IMR-90 (cell line): ENCODE measurements around the gene KLK10. TPM values are rescaled to one million over a fixed set of nuclear protein-coding genes. Genes with fewer than 3 reads are reported as not detected.

Experiments used
- ATAC-seq: fragments of 200-7000 bp; cut with Tn5 transposase; 2 replicates; pipeline ENCODE4 v1.9.1; 2020; ENCODE audit warnings: low read depth, mild to moderate bottlenecking, moderate library complexity
- BruUV-seq: library from RNA; stranded (reverse); fragments of 400-500 nt; replicated peaks from 2 replicates; lab custom pipeline; 2021; lab: Mats Ljungman, UMichigan
- CTCF ChIA-PET: fragments of 300-600 bp; formaldehyde crosslinking; extraction: SDS; loops from one replicate; lab custom pipeline; 2021; ENCODE audit warnings: antibody characterized with exemption; lab: Yijun Ruan, JAX
- POLR2A ChIA-PET: fragments of 300-600 bp; sonication (Branson Sonifier 250); formaldehyde crosslinking; loops from one replicate; lab custom pipeline; 2022; ENCODE audit warnings: antibody characterized with exemption; ENCODE audit not compliant: unreplicated experiment; lab: Charles Lee
- DNase-seq: peaks from one replicate; pipeline ENCODE4 v3.0.0; 2013
- H2AFZ ChIP-seq: replicated peaks from 2 replicates; pipeline ENCODE3; 2013; ENCODE audit warnings: low read length, mild to moderate bottlenecking; ENCODE audit not compliant: poor library complexity
- H2AK5ac ChIP-seq: 2 replicates; pipeline ENCODE4 v1.6.1; 2013; ENCODE audit warnings: low read depth, low read length, inconsistent platforms
- H2AK9ac ChIP-seq: replicated peaks from 2 replicates; pipeline ENCODE3; 2013; ENCODE audit warnings: mild to moderate bottlenecking, low read depth, low read length, moderate library complexity; ENCODE audit not compliant: poor library complexity
- H2BK120ac ChIP-seq: 2 replicates; pipeline ENCODE4 v1.6.1; 2013; ENCODE audit warnings: low read depth, low read length, inconsistent platforms
- H2BK15ac ChIP-seq: 3 replicates; pipeline ENCODE4 v1.6.1; 2013; ENCODE audit warnings: low read depth, low read length, inconsistent platforms
- H2BK20ac ChIP-seq: 2 replicates; pipeline ENCODE4 v1.6.1; 2013; ENCODE audit warnings: low read depth, mild to moderate bottlenecking, inconsistent platforms, low read length, moderate library complexity
- H2BK5ac ChIP-seq: 2 replicates; pipeline ENCODE4 v1.6.1; 2013; ENCODE audit warnings: mild to moderate bottlenecking, low read depth, low read length, inconsistent platforms; ENCODE audit not compliant: poor library complexity, severe bottlenecking
- H3K14ac ChIP-seq: replicated peaks from 2 replicates; pipeline ENCODE4 v1.6.1; 2013; ENCODE audit warnings: low read depth, low read length, inconsistent platforms
- H3K18ac ChIP-seq: 2 replicates; pipeline ENCODE4 v1.6.1; 2013; ENCODE audit warnings: low read depth, low read length, control low read depth
- H3K23ac ChIP-seq: 2 replicates; pipeline ENCODE4 v1.6.1; 2013; ENCODE audit warnings: low read depth, low read length, inconsistent platforms
- H3K27ac ChIP-seq: 2 replicates; pipeline ENCODE4 v1.5.1; 2013; ENCODE audit warnings: mild to moderate bottlenecking, control low read depth, low read length; ENCODE audit not compliant: insufficient read depth
- H3K27me3 ChIP-seq: 2 replicates; pipeline ENCODE4 v1.6.1; 2013; ENCODE audit warnings: low read length; ENCODE audit not compliant: control insufficient read depth, insufficient read depth
- H3K36me3 ChIP-seq: 2 replicates; pipeline ENCODE4 v1.6.1; 2013; ENCODE audit warnings: low read length, mixed read lengths; ENCODE audit not compliant: control insufficient read depth, insufficient read depth
- H3K4ac ChIP-seq: 2 replicates; pipeline ENCODE4 v1.6.1; 2013; ENCODE audit warnings: low read depth, low read length, inconsistent platforms
- H3K4me1 ChIP-seq: 2 replicates; pipeline ENCODE4 v1.6.1; 2013; ENCODE audit warnings: low read length, mixed read lengths; ENCODE audit not compliant: control insufficient read depth, insufficient read depth
- H3K4me2 ChIP-seq: 2 replicates; pipeline ENCODE4 v1.6.1; 2013; ENCODE audit warnings: low read depth, mild to moderate bottlenecking, control low read depth, low read length, moderate library complexity
- H3K4me3 ChIP-seq: 2 replicates; pipeline ENCODE4 v1.5.1; 2013; ENCODE audit warnings: low read depth, mild to moderate bottlenecking, control low read depth, low read length, moderate library complexity; ENCODE audit not compliant: insufficient read depth
- H3K56ac ChIP-seq: 2 replicates; pipeline ENCODE4 v1.6.1; 2013; ENCODE audit warnings: low read length, inconsistent platforms; ENCODE audit not compliant: insufficient read depth; ENCODE audit errors: extremely low read depth
- H3K79me1 ChIP-seq, 2 experiments: 2 replicates each; pipeline ENCODE4 v1.6.1; 2013; ENCODE audit warnings: low read length in 2 of 2, inconsistent platforms in 1 of 2, low read depth in 1 of 2
- H3K9ac ChIP-seq: 2 replicates; pipeline ENCODE4 v1.6.1; 2013; ENCODE audit warnings: low read depth, low read length, control low read depth
- H3K9me1 ChIP-seq: 2 replicates; pipeline ENCODE4 v1.6.1; 2013; ENCODE audit warnings: low read length, inconsistent platforms; ENCODE audit not compliant: insufficient read depth
- H3K9me3 ChIP-seq: 2 replicates; pipeline ENCODE4 v1.6.1; 2013; ENCODE audit warnings: low read length; ENCODE audit not compliant: control insufficient read depth, insufficient read depth
- H4K20me1 ChIP-seq: 2 replicates; pipeline ENCODE4 v1.6.1; 2013; ENCODE audit warnings: low read length, inconsistent platforms; ENCODE audit not compliant: insufficient read depth
- H4K5ac ChIP-seq: 2 replicates; pipeline ENCODE4 v1.6.1; 2013; ENCODE audit warnings: mild to moderate bottlenecking, low read depth, low read length, control low read depth
- H4K8ac ChIP-seq, 2 experiments: 2 replicates each; pipeline ENCODE4 v1.6.1; 2013; ENCODE audit warnings: low read depth in 2 of 2, low read length in 2 of 2, control low read depth in 1 of 2, inconsistent platforms in 1 of 2
- H4K91ac ChIP-seq: 2 replicates; pipeline ENCODE4 v1.6.1; 2013; ENCODE audit warnings: low read depth, low read length, inconsistent platforms; ENCODE audit not compliant: insufficient read depth
- BHLHE40 ChIP-seq: fragments of 150-350 bp; IDR thresholded peaks from 2 replicates; pipeline ENCODE4 v1.6.1; 2016; ENCODE audit warnings: mild to moderate bottlenecking, low read depth, low read length
- CEBPB ChIP-seq: IDR thresholded peaks from 2 replicates; pipeline ENCODE4 v1.6.1; 2012; ENCODE audit warnings: low read depth, low read length, improper control_type of control experiment
- CHD1 ChIP-seq: IDR thresholded peaks from 2 replicates; pipeline ENCODE4 v1.6.1; 2012; ENCODE audit warnings: low read depth, low read length, improper control_type of control experiment
- FOS ChIP-seq: fragments of 150-350 bp; IDR thresholded peaks from 2 replicates; pipeline ENCODE4 v1.6.1; 2016; ENCODE audit warnings: low read depth, low read length
- MAFK ChIP-seq: IDR thresholded peaks from 2 replicates; pipeline ENCODE4 v1.6.1; 2012; ENCODE audit warnings: low read depth, low read length, improper control_type of control experiment
- MAZ ChIP-seq: IDR thresholded peaks from 2 replicates; pipeline ENCODE4 v1.6.1; 2012; ENCODE audit warnings: low read depth, mild to moderate bottlenecking, low read length, improper control_type of control experiment, moderate library complexity, borderline replicate concordance
- MXI1 ChIP-seq: IDR thresholded peaks from 2 replicates; pipeline ENCODE4 v1.6.1; 2012; ENCODE audit warnings: low read depth, mild to moderate bottlenecking, low read length, moderate library complexity, borderline replicate concordance
- NFE2L2 ChIP-seq: fragments of 150-350 bp; IDR thresholded peaks from 2 replicates; pipeline ENCODE4 v1.6.1; 2016; ENCODE audit warnings: low read depth, mild to moderate bottlenecking, low read length
- POLR2A ChIP-seq: IDR thresholded peaks from 2 replicates; pipeline ENCODE4 v1.6.1; 2012; ENCODE audit warnings: mild to moderate bottlenecking, low read depth, low read length
- RAD21 ChIP-seq: IDR thresholded peaks from 2 replicates; pipeline ENCODE4 v1.6.1; 2012; ENCODE audit warnings: low read length, improper control_type of control experiment
- RCOR1 ChIP-seq: IDR thresholded peaks from 2 replicates; pipeline ENCODE4 v1.6.1; 2012; ENCODE audit warnings: mild to moderate bottlenecking, low read length, improper control_type of control experiment; ENCODE audit not compliant: insufficient replicate concordance
- RFX5 ChIP-seq: IDR thresholded peaks from 2 replicates; pipeline ENCODE4 v1.8.0; 2012; ENCODE audit warnings: low read depth, mild to moderate bottlenecking, low read length, moderate library complexity
- SMC3 ChIP-seq: fragments of 150-350 bp; IDR thresholded peaks from 2 replicates; pipeline ENCODE4 v1.6.1; 2016; ENCODE audit warnings: low read depth, mild to moderate bottlenecking, antibody characterized with exemption, low read length, moderate library complexity
- USF2 ChIP-seq: fragments of 150-350 bp; IDR thresholded peaks from 2 replicates; pipeline ENCODE4 v1.6.1; 2017; ENCODE audit warnings: mild to moderate bottlenecking, antibody characterized with exemption, low read length, low read depth
- WGBS, 2 experiments: methylation state at CpG; one replicate each; pipeline versions ENCODE4 v1.1.5 to v1.1.7; 2013; ENCODE audit warnings: missing lambda C conversion rate in 2 of 2; ENCODE audit not compliant: insufficient read length in 1 of 2; ENCODE audit errors: extremely low coverage in 2 of 2; 5-methylcytosine and 5-hydroxymethylcytosine counted together
- dilution Hi-C: fragments of 300-500 bp; cut with HindIII; formaldehyde crosslinking; loops from one replicate; pipeline ENCODE4 v1.14.3; 2018; ENCODE audit warnings: low sequenced_read_pairs; ENCODE audit not compliant: unreplicated experiment
- in situ Hi-C: fragments of 300-500 bp; cut with MboI; formaldehyde crosslinking; loops from 3 replicates; pipeline ENCODE4 v1.14.3; 2019; ENCODE audit warnings: low sequenced_read_pairs, inconsistent platforms, mixed read lengths
- intact Hi-C: fragments of 100-400 bp; cut with micrococcal nuclease; formaldehyde crosslinking; loops from 2 replicates; pipeline ENCODE4 v1.10.0; 2022
- polyA plus RNA-seq, 3 experiments: library from polyadenylated mRNA; depleted of rRNA; stranded (reverse); fragments of >200 nt; gene quantifications; 2 replicates each; pipeline ENCODE4 v1.2.3, GENCODE V29; 2012; ENCODE audit warnings: low replicate concordance in 1 of 3
- total RNA-seq: library from RNA; depleted of rRNA; stranded (reverse); fragments of >200 nt; gene quantifications from 2 replicates; pipeline ENCODE4 v1.2.3, GENCODE V29; 2012
- TF ChIP-seq, protein P1 (sequence below): conservative IDR thresholded peaks from 2 replicates; pipeline ENCODE4 v1.5.1; 2012; ENCODE audit warnings: mild to moderate bottlenecking, low read depth, low read length, improper control_type of control experiment
- TF ChIP-seq, protein P2 (sequence below): fragments of 150-350 bp; IDR thresholded peaks from 2 replicates; pipeline ENCODE4 v1.6.1; 2016; ENCODE audit warnings: low read depth, mild to moderate bottlenecking, low read length, moderate library complexity, borderline replicate concordance

The KLK10 gene
- total and polyA plus RNA-seq, 2 of the 4 experiments (the other 2 are of a cell fraction), result not detected

DNA sequence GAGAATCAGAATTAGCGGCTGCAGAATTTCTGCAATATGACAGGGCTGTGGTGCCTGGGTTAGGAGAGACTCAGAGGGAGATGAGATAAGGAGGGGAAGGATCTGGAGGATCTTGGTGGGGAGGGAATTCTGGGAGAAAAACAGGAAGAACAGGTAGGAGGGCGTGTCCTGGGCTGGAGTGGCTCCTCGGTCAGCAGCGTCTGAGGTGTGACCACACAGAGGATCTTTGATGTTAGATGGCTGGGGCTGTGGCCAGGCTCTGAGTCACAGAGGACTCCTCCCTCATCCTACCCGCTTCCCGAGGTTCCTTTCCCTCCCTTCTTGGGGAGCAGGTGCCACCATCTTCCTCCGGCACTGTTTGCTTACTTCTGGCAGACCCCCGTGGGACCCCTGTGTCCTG lies 43.7 kb downstream of the KLK10 start:
- no peak overlapping the region for H2AFZ ChIP-seq
- H3K9me1 ChIP-seq, result no peaks in the 10 kb centered on the region
- H4K5ac ChIP-seq, result no peak overlapping the region
- no peak overlapping the region for H2AK5ac ChIP-seq
- H3K27ac ChIP-seq, result no peak overlapping the region
- no peak overlapping the region for H3K4me2 ChIP-seq
- H3K9me3 ChIP-seq, result no peaks in the 10 kb centered on the region
- in situ Hi-C loops (no loop called here), dilution Hi-C loops (no loop called here), intact Hi-C loops (no loop called here)
- no TSS peak for BruUV-seq
- H4K8ac ChIP-seq, result no peak overlapping the region
- H3K14ac ChIP-seq, result no peak overlapping the region
- no peak overlapping the region for H2BK5ac ChIP-seq
- no peak overlapping the region for H3K9ac ChIP-seq
- H2BK15ac ChIP-seq, result no peak overlapping the region
- H3K27me3 ChIP-seq, result no peaks in the 10 kb centered on the region
- no peak overlapping the region for H3K18ac ChIP-seq
- H2BK20ac ChIP-seq, result no peak overlapping the region
- H4K91ac ChIP-seq, result no peak overlapping the region
- H3K36me3 ChIP-seq, result no peaks in the 10 kb centered on the region
- ChIA-PET CTCF (no interaction called here), POLR2A (no interaction called here)
- H3K56ac ChIP-seq, result no peak overlapping the region
- ATAC-seq, result no peak
- no peaks in the 10 kb centered on the region for H3K79me1 ChIP-seq
- no peak overlapping the region for H2BK120ac ChIP-seq
- H4K20me1 ChIP-seq, result no peaks in the 10 kb centered on the region
- 18% methylated on average over 4 of the region's 8 CpGs; no CpG with 5 or more reads in 1 of the 2 experiments for WGBS, 2 experiments
- no peak overlapping the region for H3K4ac ChIP-seq
- H3K23ac ChIP-seq, result no peak overlapping the region
- H2AK9ac ChIP-seq, result no peak overlapping the region
- no peak overlapping the region for H3K4me3 ChIP-seq
- no peak for DNase-seq
- H3K4me1 ChIP-seq, result no peaks in the 10 kb centered on the region
- TF ChIP-seq MXI1, result no peak
- TF ChIP-seq MAFK, result no peak
- TF ChIP-seq SMC3, result no peak
- TF ChIP-seq RCOR1, result no peak
- TF ChIP-seq CHD1, result no peak
- no peak for TF ChIP-seq NFE2L2
- TF ChIP-seq, protein P1, sequence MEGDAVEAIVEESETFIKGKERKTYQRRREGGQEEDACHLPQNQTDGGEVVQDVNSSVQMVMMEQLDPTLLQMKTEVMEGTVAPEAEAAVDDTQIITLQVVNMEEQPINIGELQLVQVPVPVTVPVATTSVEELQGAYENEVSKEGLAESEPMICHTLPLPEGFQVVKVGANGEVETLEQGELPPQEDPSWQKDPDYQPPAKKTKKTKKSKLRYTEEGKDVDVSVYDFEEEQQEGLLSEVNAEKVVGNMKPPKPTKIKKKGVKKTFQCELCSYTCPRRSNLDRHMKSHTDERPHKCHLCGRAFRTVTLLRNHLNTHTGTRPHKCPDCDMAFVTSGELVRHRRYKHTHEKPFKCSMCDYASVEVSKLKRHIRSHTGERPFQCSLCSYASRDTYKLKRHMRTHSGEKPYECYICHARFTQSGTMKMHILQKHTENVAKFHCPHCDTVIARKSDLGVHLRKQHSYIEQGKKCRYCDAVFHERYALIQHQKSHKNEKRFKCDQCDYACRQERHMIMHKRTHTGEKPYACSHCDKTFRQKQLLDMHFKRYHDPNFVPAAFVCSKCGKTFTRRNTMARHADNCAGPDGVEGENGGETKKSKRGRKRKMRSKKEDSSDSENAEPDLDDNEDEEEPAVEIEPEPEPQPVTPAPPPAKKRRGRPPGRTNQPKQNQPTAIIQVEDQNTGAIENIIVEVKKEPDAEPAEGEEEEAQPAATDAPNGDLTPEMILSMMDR, result no peak
- TF ChIP-seq POLR2A, result no peak
- no peak for TF ChIP-seq FOS
- no peak for TF ChIP-seq RAD21
- TF ChIP-seq USF2, result no peak
- TF ChIP-seq, protein P2, sequence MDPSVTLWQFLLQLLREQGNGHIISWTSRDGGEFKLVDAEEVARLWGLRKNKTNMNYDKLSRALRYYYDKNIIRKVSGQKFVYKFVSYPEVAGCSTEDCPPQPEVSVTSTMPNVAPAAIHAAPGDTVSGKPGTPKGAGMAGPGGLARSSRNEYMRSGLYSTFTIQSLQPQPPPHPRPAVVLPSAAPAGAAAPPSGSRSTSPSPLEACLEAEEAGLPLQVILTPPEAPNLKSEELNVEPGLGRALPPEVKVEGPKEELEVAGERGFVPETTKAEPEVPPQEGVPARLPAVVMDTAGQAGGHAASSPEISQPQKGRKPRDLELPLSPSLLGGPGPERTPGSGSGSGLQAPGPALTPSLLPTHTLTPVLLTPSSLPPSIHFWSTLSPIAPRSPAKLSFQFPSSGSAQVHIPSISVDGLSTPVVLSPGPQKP, result no peak
- no peak for TF ChIP-seq RFX5
- TF ChIP-seq CEBPB, result no peak
- TF ChIP-seq BHLHE40, result no peak
- no peak for TF ChIP-seq MAZ
